ENCODE data around the gene CDKAL1.

- TF ChIP-seq, protein P1, sequence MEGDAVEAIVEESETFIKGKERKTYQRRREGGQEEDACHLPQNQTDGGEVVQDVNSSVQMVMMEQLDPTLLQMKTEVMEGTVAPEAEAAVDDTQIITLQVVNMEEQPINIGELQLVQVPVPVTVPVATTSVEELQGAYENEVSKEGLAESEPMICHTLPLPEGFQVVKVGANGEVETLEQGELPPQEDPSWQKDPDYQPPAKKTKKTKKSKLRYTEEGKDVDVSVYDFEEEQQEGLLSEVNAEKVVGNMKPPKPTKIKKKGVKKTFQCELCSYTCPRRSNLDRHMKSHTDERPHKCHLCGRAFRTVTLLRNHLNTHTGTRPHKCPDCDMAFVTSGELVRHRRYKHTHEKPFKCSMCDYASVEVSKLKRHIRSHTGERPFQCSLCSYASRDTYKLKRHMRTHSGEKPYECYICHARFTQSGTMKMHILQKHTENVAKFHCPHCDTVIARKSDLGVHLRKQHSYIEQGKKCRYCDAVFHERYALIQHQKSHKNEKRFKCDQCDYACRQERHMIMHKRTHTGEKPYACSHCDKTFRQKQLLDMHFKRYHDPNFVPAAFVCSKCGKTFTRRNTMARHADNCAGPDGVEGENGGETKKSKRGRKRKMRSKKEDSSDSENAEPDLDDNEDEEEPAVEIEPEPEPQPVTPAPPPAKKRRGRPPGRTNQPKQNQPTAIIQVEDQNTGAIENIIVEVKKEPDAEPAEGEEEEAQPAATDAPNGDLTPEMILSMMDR (IDR thresholded peaks at IDR 0.05) = no peak
- TF ChIP-seq POLR2A (IDR thresholded peaks at IDR 0.05) = no peak
- no peak for TF ChIP-seq EP300 (IDR thresholded peaks at IDR 0.05)
Observed at GRCh38 chr6:21188505-21189223, 654.4 kb downstream of the CDKAL1 start.
